HT1080 (cell line): Measurements from ENCODE around the gene RPL27. TPM values are rescaled to one million over a fixed set of nuclear protein-coding genes. Genes with fewer than 3 reads are reported as not detected.

ENCODE experiments used
- DNase-seq: peaks from one replicate; pipeline ENCODE4 v3.0.0-alpha.2; 2015; ENCODE audit warnings: low read depth
- total RNA-seq: library from RNA; depleted of rRNA; stranded (reverse); fragments of >200 nt; shearing (Covaris generic); gene quantifications from 2 replicates; pipeline ENCODE4 v1.2.3, GENCODE V29; 2014

Gene RPL27
- total RNA-seq, 1 experiment from 2014 or later, result 2,292 TPM

DNA sequence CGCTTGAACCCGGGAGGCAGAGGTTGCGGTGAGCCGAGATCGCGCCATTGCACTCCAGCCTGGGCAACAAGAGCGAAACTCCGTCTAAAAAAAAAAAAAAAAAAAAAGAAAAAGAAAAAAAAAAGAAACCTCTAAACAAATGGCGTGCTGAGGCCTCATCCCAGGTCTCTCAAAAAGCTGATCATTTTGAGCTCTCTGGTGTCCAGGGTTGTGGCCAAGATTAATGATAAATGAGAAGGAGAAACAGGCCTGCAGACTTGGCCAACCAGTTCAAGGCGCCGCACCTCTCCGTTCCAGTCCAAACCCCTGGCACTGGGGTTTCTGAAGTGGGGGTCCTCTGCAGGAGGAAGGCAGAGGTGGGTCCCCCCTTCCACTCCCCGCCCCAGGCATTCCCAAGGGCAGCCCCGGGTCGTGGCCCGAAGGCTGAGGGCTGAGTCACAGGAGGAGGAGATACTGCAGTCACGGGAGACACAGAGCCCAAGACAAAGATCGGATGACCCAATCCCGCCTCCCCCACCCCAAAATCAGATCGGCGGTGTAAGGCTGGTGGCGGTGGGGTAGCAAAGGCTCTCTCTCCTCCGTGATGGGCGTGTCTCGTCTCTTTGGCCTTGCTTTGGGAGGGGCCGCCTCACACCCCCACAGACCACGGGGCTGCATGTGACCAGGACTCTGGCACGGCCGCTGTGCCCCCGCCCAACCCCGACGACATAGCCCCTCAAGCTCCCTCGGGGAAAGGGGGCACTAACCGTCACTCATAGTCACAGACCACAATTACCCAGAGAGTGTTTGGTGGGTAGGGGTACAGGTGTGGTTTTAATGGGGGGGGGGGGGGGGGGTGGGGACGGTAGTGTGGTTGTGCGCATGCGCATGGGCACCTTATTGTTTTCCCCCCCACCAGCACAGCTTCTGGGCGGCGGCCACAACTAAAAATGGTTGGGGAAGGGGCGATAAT lies 22.8 kb downstream of the RPL27 start:
- peak; percentile 71 for DNase-seq

DNA sequence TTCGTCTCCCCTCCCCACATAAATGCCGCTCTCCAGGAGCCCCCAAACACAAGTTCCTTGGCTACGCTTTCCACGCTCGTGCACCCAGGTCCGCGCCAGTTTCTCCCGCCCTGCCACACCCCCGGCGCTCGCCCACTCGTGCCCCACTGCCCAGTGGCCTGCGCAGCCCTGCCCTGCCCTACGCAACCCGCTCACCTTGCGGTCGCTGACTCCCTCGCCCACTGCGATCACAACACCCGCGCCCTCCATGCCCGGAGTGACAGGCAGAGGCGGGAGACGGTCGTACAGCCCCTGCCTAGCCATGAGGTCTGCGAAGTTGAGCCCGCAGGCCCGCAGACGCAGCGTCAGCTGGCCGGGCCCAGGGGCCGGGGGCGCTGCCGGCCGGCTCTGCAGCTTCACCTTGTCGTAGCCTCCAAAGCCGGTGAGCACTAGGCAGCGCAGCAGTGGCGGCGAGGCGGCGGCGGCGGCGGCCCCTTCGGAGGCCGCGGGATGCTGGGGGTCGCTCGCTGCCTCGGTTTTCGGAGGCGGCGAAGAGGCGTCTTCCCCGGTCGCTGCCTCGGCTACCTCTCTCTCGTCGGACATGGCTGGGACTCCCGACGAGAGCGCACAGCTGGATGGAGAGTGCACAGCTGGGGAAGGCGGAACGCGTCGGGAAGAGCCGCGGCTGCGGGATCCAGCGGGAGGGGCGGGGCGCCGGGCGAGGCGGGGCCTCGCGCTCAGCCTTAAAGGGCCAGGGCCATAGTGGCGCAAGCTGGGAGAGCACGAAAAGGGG lies 23.7 kb downstream of the RPL27 start, which contains the start of gene VAT1:
TSS of gene VAT1 (minus strand) at position 645 of the 772 bp plus-strand sequence. CDS start at position 582, 63 bp downstream.
- peak; percentile 70 for DNase-seq

DNA sequence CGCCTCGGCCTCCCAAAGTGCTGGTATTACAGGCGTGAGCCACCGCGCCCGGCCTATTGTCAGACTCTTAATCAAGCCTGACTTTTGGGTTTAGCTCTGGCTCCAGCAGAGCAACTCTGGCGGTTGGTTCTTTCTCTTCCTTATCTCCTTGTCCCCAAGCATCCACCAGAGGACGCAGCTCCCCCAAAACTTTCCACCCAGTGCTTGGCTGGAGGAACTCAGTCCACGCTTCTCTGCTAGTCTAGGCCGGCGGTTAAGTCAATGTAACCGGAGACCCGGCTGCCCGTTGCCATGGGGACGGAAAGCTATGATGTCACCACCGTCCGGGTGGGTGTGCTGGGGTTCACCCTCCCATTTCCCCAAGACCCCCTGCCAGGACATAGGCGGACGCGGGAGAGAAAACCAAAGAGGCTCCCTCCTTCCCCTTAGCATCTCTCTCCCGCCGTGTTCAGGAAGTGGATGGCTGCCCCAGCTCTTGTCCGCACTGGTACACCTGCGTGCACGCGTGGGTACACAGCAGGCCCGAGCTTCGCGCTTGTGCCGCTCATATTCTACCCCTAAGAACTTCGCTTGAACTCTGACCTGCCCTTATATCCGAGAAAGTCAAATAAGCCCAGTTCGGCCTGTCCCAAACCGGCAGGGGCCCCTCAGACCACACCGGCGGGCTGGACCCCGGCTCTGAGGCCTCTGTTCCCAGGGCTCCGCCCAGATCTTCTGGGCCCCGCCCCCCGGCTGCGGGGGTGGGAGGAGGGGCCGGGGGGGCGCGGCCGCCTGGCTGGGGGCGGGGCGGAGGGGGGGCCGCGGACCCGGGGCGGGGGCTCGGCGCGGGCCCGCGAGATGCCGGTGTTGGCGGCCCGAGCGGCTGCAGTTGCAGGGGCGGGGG lies 26.4 kb downstream of the RPL27 start, which contains the start of gene RND2:
TSS of gene RND2 (plus strand) at position 825 of the 883 bp plus-strand sequence. CDS start 117 bp downstream, outside the sequence.
- peak; percentile 88 for DNase-seq

DNA sequence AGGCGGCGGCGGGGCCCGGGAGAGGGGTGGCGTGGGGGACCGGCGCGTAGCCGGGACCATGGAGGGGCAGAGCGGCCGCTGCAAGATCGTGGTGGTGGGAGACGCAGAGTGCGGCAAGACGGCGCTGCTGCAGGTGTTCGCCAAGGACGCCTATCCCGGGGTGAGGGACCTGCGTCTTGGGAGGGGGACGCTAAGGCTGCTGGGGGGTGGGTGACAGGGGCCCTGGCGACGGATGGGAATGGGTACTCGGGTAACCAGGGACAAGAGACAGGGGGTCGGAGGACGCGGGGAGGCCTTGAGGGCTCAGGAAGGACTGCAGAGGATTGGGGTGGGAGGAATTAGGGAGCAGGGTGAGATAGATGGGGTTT lies 27.1 kb downstream of the RPL27 start:
- DNase-seq, result no peak

DNA sequence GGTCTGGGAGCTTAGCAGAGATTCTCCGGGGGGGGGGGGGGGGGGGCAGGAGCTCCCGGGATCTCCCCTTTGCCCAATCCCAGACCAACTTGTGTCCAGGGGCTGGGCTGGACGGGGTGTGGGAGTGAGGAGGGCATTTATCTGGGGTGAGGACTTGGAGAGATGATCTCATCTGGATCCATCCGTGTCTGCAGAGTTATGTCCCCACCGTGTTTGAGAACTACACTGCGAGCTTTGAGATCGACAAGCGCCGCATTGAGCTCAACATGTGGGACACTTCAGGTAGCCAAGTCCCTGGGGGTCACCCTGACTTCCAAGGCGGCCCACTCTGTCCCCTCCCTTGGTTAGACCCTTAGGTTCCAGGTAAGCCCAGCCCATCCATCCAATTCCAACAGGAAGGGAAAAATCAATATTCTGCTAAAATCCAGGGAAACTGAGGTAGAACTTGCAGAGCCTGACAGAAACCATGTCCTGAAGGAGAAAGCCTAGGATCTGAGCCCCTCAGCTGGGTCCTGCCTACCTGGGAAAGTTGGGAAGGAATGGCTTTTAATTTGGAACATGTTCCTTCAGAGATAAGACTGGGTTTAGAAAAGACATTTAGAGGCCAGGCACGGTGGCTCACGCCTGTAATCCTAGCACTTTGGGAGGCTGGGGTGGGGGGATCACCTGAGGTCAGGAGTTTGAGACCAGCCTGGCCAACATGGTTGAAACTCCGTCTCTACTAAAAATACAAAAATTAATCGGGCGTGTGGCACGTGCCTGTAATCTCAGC lies 27.7 kb downstream of the RPL27 start:
- DNase-seq, result no peak

DNA sequence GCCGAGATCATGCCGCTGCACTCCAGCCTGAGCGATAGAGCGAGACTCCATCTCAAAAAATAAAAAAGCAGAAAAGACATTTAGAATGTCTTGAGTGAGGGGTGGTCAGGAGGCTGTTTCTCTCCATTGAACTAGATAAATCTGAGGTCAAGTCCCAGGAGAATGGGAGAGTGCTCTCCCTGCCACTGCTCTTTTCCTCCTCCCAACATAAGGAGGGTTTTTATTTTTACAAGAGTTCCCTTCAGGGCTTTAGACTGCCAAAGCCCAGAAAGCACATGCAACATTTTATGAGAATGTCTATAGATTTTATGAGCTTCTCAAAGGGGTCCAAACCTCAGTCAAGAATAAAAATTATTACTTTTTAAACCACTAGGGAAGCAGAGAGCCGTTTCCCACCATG lies 28.4 kb downstream of the RPL27 start:
- no peak for DNase-seq

DNA sequence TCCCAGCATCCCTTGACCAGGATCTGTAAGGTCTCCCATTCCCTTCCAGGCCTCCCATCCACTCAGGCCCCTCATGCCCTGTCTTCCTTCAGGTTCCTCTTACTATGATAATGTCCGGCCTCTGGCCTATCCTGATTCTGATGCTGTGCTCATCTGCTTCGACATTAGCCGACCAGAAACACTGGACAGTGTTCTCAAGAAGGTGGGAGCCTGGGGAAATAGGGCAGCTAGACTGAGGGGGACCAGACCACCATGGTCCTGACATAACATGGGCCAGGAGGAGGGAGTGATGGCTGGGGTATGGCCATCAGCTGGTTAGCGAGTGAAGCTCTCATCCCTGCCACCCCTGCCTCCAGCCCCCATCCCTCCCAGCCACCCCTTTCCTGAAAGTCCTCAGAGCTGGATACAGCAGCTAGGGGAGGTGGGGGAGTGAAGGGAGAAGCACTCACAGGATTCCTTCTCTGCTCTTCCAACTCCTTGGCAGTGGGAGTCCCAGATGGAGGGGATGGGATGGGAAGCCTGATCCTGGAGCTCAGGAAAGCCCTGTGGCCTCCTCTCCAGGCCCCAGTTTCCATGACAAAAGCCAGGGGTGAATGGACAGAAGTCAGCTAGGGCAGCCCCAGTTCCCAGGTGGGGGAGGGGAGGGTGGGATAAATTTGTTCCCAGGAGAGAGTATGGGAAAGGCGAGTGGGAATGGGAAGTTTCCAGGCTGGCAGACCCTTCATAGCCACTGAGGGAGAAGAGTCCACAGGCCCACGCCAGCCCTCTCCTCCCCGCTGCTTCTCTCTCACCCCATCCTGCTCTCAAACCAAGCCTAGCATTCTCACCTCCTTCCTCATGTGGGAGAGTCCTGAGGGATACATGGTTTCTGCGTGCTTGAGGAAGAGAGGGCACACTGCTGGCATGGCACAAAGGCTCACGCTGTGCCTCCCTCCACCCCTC lies 29.1 kb downstream of the RPL27 start:
- DNase-seq, result no peak

DNA sequence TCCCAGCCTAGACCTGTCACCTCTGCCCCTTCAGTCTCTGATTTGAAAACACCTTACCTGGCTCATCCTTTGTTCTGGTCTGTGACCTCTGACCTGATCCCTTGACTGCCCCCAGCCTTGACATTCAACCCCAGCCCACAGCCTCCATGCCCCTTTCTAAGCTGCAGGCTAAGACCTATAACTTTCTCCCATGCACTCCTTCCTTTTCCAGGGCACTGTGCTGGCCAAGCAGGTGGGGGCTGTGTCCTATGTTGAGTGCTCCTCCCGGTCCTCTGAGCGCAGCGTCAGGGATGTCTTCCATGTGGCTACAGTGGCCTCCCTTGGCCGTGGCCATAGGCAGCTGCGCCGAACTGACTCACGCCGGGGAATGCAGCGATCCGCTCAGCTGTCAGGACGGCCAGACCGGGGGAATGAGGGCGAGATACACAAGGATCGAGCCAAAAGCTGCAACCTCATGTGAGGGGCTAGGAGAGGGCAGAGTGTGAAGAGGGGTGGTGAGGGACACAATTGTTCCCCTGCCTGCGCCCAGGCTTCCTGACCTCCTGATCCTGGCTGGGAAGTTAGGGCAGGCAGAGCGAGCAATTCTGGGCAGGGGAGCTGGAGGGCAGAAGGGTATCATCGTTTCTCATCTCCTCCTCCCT lies 30.1 kb downstream of the RPL27 start:
- no peak for DNase-seq

DNA sequence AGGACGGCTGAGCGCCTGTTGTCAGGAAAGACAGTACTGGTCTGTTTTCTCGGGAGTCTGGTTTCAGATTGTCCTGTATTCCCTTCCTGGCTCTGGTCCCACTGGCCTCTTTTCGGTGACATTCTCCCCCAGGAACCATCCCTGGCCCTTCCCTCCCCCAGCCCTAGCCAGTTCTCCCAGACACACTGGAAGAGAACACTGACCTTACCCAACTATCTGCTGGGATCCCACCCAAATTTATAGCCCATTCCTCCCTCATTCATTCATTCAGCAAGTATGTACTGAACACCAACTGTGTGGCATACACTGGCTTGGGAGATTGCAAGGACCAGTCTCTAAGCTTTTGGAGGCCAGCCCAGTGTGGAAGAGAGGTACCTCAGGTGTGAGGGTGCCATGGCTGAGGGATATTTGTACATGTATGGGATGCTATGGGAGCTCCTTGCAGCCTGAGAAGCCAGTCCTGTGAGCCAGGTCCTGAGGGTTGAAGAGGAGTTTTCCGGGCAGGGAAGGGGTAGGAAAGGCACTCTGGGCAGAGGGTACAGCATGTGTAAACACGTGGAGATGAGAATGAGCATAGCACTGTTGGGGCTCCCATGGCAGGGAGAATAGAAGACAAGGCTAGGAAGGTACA lies 32.0 kb downstream of the RPL27 start:
- DNase-seq, result no peak

DNA sequence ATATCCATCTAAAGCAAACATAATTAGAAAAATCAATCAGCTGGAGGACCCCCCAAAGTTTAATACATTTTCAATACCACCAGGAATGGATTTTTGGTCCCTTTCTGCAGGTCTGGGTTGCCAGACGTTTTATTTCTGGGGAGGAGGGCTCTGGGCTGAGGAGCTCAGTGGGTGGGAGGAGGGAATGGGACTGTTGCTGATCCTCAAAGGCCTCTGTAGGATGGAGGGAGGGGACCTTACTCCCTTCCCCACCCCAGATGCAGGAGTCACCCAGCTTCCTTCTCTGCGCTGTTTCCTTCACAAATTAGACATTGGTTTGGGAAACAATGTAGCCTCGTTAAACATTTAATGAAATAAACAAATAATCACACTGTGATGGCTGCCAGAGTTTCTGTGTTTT lies 33.4 kb downstream of the RPL27 start:
- DNase-seq, result no peak

DNA sequence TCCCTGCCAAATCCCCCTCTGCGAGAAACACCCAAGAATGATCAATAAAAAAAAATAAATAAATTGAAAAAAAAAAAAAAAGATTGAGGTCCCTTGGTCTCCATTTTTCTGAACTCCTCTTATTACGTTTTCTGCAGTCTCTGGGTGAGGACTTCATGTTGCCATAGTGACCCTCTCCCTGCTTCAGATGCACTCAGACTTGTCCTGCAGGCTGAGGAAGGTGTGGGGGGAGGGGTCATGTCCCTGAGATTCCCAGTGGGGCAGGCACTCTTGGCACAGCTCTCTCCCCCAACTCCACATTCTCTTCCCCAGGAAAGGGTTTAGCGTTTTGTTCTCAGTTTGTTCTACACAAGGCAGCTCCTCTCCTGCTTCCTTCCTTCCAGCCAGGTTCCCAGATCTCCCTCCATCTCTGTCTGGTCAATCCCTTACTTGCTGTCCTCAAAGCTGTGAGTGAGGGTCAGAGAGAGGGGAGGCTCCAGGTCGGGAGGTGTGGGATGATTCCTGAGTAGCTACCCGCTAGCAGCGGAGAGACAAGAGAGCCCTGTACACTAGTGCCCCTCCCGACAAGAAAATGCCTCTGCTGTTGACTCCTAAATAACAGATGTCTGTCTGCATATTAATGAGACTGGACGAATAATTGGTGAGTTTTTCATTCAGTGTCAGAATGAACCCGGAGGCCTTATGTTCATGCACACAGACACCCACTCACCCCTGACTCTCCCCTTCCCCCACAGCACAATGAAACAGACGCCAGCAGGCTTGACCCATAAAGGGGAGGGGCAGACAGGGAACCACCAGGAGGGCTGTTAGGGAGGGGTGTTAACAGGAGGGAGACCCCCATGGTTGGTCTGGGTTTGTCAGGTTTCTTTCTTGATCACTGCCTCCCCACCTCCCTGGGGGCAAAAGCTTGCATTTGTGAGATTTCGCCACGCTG lies 36.0 kb downstream of the RPL27 start:
- DNase-seq, result no peak

DNA sequence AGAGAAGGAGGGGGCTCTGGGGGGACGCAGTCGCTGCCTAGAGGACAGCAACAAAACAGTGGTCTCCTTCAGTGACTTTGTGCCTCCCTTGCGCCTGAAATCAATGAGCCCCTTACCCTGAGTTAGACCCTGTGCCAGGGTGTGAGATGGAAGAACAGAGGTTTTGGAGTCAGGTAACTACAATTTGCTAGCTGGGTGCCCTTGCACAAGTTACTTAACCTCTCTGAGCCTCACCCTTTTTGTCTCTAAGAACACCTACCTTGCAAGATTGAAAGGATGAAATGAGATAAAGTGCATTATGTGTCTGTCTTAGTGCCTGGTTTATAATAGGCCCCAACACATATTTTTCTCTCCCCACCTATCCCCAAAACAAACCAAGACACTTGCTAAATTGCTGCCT lies 36.7 kb downstream of the RPL27 start:
- no peak for DNase-seq

DNA sequence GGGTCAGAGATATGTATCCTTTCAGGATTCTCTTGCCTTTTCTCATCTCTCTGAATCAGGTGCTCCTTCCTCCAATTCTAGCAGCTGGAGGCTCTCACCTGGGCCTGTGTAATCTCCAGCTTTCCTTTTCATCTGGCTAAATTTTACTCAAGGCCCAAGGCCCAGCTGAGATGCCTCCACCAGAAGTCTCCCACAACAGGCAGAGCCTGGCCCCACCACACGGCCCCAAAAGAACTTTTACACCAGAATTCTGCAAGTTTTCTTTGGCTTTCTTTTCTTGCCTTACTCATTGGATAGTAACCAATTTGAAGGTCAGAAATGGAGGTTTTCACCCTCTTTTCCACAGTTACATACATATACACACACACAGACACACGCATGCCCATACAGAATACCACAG lies 41.4 kb downstream of the RPL27 start:
- DNase-seq, result no peak

DNA sequence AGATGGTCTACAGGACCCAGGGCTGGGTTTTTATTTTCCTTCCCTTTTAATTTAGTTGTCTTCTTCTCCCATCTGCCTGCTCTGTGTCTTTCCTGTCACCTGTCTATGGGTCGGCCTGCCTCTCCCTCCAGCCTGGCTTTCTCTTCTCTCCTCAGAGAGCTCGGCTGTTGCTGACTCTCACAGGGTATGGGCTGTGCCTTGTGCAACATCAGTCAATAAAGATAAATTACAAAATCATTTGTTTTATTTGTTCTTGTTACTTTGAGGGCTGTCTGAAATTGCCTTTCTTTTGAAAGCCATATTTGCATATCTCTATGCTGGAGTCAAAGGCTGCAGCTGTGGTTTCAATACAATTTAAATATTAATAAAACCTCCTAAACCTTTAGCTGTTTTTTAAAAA lies 42.4 kb downstream of the RPL27 start:
- DNase-seq, result no peak

DNA sequence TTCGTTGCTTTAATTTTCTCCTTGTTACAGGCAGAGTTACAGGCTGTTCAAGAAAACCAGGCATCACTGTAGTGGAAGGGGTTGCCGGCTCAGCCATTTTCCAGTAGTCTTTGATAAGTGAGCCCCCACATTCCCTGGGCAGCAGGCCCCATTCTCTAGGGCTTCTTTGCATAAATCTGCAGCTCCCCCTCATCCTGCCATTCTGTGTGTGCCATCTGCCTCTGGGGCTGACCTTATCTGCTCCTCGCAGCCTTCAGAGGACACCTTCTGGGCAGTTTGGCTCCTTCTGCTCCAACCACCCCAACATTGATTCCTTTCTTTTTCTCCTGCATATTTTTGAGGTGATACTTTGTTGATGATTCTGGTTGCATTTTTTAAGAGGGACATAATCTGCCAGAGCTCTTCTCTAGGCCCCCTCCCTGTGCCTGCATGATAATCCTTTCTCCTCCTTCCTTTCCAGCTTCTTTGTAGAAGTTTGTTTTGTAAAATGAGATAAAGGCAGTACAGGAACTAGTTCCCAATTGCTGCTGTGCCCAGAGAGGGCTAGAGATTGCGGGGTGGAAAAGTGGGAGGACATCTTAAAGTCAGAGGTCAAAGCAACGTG lies 43.9 kb downstream of the RPL27 start:
- no peak for DNase-seq

DNA sequence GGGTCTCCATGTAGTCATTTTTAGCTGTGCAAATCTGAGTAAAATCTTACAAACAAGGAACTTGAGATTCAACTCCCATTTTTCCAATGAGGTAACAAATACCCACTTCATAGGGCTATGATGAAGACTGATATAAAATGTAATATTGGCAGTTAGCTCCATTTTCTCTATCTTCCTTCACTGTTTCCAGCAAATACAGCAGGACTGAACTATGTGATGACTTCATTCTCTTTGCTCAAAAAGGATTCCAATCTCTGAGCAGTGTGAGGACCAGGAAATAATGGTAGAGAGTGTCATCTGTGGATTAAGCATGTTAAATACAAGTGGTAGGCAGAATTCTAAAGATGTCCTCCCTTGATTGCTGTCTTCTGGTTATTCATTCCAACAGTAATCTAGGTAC lies 45.1 kb downstream of the RPL27 start:
- no peak for DNase-seq

DNA sequence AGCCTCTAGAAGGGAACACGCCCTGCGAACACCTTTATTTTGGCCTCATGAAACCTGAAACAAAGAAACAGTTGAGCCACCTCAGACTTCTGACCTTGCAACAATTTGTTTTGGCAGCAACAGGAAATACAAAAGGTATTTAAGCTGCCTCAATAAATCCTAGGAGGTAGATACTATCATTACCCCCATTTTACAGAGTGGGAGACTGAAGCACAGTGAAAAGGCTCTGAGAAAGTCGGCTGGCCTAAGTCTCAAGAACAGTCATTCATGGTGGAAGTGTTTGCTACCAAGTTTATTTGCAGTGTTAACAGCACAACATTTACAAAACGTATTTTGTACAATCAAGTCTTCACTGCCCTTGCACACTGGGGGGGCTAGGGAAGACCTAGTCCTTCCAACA lies 45.8 kb downstream of the RPL27 start:
- no peak for DNase-seq
